ENCODE measurements around the gene SLC1A5. TPM values are rescaled to one million over a fixed set of nuclear protein-coding genes. Genes with fewer than 3 reads are reported as not detected.
"Not testable (repeated sequence)": the region's sequence is repeated elsewhere in the genome, so short reads cannot be mapped to it uniquely, and the experiment has no call there.

The SLC1A5 gene
- total RNA-seq, 1 donor from 2014 or later, result 35.4 TPM

DNA sequence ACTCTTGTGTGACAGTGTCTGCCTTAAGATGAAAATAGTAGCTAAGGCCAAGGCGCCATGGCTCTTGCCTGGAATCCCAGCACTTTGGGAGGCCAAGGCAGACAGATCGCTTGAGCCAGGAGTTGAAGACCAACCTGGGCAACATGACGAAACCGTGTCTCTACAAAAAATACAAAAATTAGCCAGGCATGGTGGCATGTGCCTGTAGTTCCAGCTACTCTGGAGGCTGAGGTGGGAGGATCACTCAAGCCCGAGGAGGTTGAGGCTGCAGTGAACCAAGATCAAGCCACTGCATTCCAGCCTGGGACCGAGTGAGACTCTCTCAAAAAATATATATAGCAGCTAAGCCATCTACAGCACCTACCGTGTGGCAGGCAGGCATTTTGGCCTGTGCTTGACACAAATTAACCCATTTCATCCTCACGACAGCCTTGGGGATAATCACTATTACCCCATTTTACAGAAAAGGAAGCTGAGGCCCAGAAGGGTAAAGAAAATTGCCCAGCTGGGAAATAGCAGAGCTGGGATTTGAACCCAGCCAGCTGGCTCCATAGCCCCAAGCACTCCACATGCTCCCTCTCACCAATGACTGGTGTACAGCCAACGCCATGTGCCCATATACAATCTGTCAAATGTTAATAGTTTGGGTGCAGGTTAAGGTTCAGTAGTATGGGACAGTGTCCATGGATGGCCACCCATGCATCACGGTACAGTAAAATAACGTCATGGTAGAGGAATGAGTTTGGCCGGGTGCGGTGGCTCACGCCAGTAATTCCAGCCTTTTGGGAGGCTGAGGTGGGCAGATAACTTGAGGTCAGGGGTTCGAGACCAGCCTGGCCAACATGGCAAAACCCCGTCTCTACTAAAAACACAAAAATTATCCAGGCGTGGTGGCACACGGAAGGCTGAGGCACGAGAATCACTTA, 3.1 kb downstream of the SLC1A5 start:
- Mint-ChIP-seq H3K36me3 (ENCODE audit: unreplicated experiment) (no peaks in the 10 kb centered on the region), H3K4me1 (ENCODE audit: low read depth, unreplicated experiment) (peaks cover 4% of the 10 kb centered on the region), H3K27ac (ENCODE audit: unreplicated experiment) (peak overlapping the region; percentile 39), H3K4me3 (ENCODE audit: unreplicated experiment) (peak overlapping the region; percentile 91), H3K9me3 (ENCODE audit: unreplicated experiment) (peaks cover 5% of the 10 kb centered on the region), H3K27me3 (ENCODE audit: unreplicated experiment) (peaks cover 3% of the 10 kb centered on the region)
- TF ChIP-seq CTCF (IDR thresholded peaks at IDR 0.05; ENCODE audit: partially characterized antibody, unreplicated experiment), result no peak
- DNase-seq, result no peak

DNA sequence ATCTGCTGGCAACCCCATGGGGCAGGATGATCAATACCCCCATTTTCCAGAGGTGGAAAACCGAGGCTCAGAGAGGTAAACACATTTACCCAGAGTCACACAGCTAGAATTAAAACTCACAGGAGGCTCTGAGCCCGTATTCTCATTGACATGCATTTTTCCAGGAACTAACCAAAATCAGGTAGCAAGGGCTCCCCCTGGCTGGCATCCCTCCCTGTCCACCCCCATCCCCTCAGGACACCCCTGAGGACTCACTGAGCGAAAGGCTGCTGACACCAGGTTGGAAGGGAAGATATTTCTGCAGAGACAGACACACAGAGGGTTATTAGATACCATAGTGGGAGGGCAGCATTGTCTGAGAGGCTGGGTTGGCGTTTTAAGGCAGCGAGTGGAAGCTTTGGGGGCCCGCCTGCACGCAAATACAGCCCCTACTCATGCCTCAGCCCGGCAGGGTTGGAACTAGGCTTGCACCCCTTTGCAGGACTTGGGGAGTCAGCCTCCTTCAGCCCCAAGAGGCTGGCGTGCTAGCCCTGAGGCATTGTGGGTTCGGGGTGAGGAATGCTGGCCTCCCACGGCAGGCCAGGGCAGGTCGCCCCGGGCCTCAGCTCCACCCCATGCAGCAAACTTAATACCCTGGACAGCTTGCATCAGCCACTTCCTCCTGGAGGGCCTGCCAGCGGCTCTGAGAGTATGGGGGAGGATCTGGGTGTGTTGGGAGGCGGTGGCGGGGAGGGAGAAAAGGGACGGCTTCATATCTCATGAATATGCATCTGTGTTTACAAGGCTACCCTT, 3.9 kb downstream of the SLC1A5 start:
- Mint-ChIP-seq H3K36me3 (ENCODE audit: unreplicated experiment) (no peaks in the 10 kb centered on the region), H3K27ac (ENCODE audit: unreplicated experiment) (peak overlapping the region; percentile 85), H3K4me3 (ENCODE audit: unreplicated experiment) (peak overlapping the region; percentile 71), H3K9me3 (ENCODE audit: unreplicated experiment) (peaks cover 5% of the 10 kb centered on the region), H3K4me1 (ENCODE audit: low read depth, unreplicated experiment) (peaks cover 4% of the 10 kb centered on the region), H3K27me3 (ENCODE audit: unreplicated experiment) (peaks cover 3% of the 10 kb centered on the region)
- peak; percentile 54 for DNase-seq
- TF ChIP-seq CTCF (IDR thresholded peaks at IDR 0.05; ENCODE audit: partially characterized antibody, unreplicated experiment), result no peak

DNA sequence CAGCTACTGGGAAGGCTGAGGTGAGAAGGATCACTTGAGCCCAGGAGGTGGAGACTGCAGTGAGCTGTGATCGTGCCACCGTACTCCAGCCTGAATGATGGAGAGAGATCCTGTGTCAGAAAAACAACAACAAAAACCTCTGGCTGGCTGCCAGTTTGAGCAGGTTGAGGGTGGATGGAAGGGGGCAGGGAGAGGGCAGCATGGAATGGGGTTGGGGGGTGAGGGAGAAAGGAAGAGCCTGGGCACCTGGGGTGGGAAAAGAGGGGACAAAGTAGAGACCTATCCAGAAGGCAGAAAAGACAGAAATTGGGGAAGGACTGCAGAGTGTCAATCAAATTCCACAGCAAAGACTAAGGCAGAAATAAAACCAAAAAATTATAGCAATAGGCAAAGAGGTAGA, 4.7 kb downstream of the SLC1A5 start:
- no peak overlapping the region for H3K27ac Mint-ChIP-seq (ENCODE audit: unreplicated experiment)
- H3K36me3 Mint-ChIP-seq (ENCODE audit: unreplicated experiment), result no peaks in the 10 kb centered on the region
- DNase-seq, result no peak
- peaks cover 3% of the 10 kb centered on the region for H3K27me3 Mint-ChIP-seq (ENCODE audit: unreplicated experiment)
- peaks cover 5% of the 10 kb centered on the region for H3K9me3 Mint-ChIP-seq (ENCODE audit: unreplicated experiment)
- TF ChIP-seq CTCF (IDR thresholded peaks at IDR 0.05; ENCODE audit: partially characterized antibody, unreplicated experiment), result no peak
- H3K4me1 Mint-ChIP-seq (ENCODE audit: low read depth, unreplicated experiment), result peaks cover 3% of the 10 kb centered on the region
- H3K4me3 Mint-ChIP-seq (ENCODE audit: unreplicated experiment), result no peak overlapping the region

- peaks cover 3% of the 10 kb centered on the region for H3K4me1 Mint-ChIP-seq (ENCODE audit: low read depth, unreplicated experiment)
- H3K27me3 Mint-ChIP-seq (ENCODE audit: unreplicated experiment), result peaks cover 2% of the 10 kb centered on the region
- no peak overlapping the region for H3K27ac Mint-ChIP-seq (ENCODE audit: unreplicated experiment)
- peaks cover 5% of the 10 kb centered on the region for H3K9me3 Mint-ChIP-seq (ENCODE audit: unreplicated experiment)
- no peaks in the 10 kb centered on the region for H3K36me3 Mint-ChIP-seq (ENCODE audit: unreplicated experiment)
- no peak overlapping the region for H3K4me3 Mint-ChIP-seq (ENCODE audit: unreplicated experiment)
- no peak for TF ChIP-seq CTCF (IDR thresholded peaks at IDR 0.05; ENCODE audit: partially characterized antibody, unreplicated experiment)
- DNase-seq, result no peak
Observed at GRCh38 chr19:46782355-46783019, 5.9 kb downstream of the SLC1A5 start.

- H3K4me3 Mint-ChIP-seq (ENCODE audit: unreplicated experiment); H3K4me1 Mint-ChIP-seq (ENCODE audit: low read depth, unreplicated experiment); H3K27ac Mint-ChIP-seq (ENCODE audit: unreplicated experiment); H3K27me3 Mint-ChIP-seq (ENCODE audit: unreplicated experiment); DNase-seq; H3K36me3 Mint-ChIP-seq (ENCODE audit: unreplicated experiment); H3K9me3 Mint-ChIP-seq (ENCODE audit: unreplicated experiment): not testable (repeated sequence)
Observed at GRCh38 chr19:46777956-46778645, 10.3 kb downstream of the SLC1A5 start.

Data from glutamatergic neuron (in vitro differentiated cells).